A673 (cell line): ENCODE data around the gene SH3RF1.

Experiments
- EZH2 ChIP-seq: fragments of 200-600 bp; sonication (generic); IDR thresholded peaks from 2 replicates; pipeline ENCODE4 v1.6.1; 2017; ENCODE audit warnings: borderline replicate concordance, low read depth, mild to moderate bottlenecking, mixed read lengths, antibody characterized with exemption, low read length; ENCODE audit not compliant: poor library complexity, severe bottlenecking
- TF ChIP-seq, protein P1 (sequence below): fragments of 300-800, 200-600 bp; sonication (generic); conservative IDR thresholded peaks from 2 replicates; pipeline ENCODE4 v1.5.1; 2017; ENCODE audit warnings: low read depth, mild to moderate bottlenecking, antibody characterized with exemption, low read length, moderate library complexity, mixed read lengths

GRCh38 chr4:169060391-169061091 is 210.2 kb downstream of the SH3RF1 start:
- TF ChIP-seq, protein P1, sequence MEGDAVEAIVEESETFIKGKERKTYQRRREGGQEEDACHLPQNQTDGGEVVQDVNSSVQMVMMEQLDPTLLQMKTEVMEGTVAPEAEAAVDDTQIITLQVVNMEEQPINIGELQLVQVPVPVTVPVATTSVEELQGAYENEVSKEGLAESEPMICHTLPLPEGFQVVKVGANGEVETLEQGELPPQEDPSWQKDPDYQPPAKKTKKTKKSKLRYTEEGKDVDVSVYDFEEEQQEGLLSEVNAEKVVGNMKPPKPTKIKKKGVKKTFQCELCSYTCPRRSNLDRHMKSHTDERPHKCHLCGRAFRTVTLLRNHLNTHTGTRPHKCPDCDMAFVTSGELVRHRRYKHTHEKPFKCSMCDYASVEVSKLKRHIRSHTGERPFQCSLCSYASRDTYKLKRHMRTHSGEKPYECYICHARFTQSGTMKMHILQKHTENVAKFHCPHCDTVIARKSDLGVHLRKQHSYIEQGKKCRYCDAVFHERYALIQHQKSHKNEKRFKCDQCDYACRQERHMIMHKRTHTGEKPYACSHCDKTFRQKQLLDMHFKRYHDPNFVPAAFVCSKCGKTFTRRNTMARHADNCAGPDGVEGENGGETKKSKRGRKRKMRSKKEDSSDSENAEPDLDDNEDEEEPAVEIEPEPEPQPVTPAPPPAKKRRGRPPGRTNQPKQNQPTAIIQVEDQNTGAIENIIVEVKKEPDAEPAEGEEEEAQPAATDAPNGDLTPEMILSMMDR = no peak
- no peak for TF ChIP-seq EZH2
